IMR-90 (cell line): Measurements from ENCODE around the gene TMEM127. TPM values are rescaled to one million over a fixed set of nuclear protein-coding genes. Genes with fewer than 3 reads are reported as not detected.

Experiments used
- ATAC-seq: fragments of 200-7000 bp; cut with Tn5 transposase; 2 replicates; pipeline ENCODE4 v1.9.1; 2020; ENCODE audit warnings: low read depth, mild to moderate bottlenecking, moderate library complexity
- BruUV-seq: library from RNA; stranded (reverse); fragments of 400-500 nt; replicated peaks from 2 replicates; lab custom pipeline; 2021; lab: Mats Ljungman, UMichigan
- CTCF ChIA-PET: fragments of 300-600 bp; formaldehyde crosslinking; extraction: SDS; loops from one replicate; lab custom pipeline; 2021; ENCODE audit warnings: antibody characterized with exemption; lab: Yijun Ruan, JAX
- POLR2A ChIA-PET: fragments of 300-600 bp; sonication (Branson Sonifier 250); formaldehyde crosslinking; loops from one replicate; lab custom pipeline; 2022; ENCODE audit warnings: antibody characterized with exemption; ENCODE audit not compliant: unreplicated experiment; lab: Charles Lee
- DNase-seq: peaks from one replicate; pipeline ENCODE4 v3.0.0; 2013
- H2AFZ ChIP-seq: replicated peaks from 2 replicates; pipeline ENCODE3; 2013; ENCODE audit warnings: low read length, mild to moderate bottlenecking; ENCODE audit not compliant: poor library complexity
- H2AK5ac ChIP-seq: 2 replicates; pipeline ENCODE4 v1.6.1; 2013; ENCODE audit warnings: low read depth, low read length, inconsistent platforms
- H2AK9ac ChIP-seq: replicated peaks from 2 replicates; pipeline ENCODE3; 2013; ENCODE audit warnings: mild to moderate bottlenecking, low read depth, low read length, moderate library complexity; ENCODE audit not compliant: poor library complexity
- H2BK120ac ChIP-seq: 2 replicates; pipeline ENCODE4 v1.6.1; 2013; ENCODE audit warnings: low read depth, low read length, inconsistent platforms
- H2BK15ac ChIP-seq: 3 replicates; pipeline ENCODE4 v1.6.1; 2013; ENCODE audit warnings: low read depth, low read length, inconsistent platforms
- H2BK20ac ChIP-seq: 2 replicates; pipeline ENCODE4 v1.6.1; 2013; ENCODE audit warnings: low read depth, mild to moderate bottlenecking, inconsistent platforms, low read length, moderate library complexity
- H2BK5ac ChIP-seq: 2 replicates; pipeline ENCODE4 v1.6.1; 2013; ENCODE audit warnings: mild to moderate bottlenecking, low read depth, low read length, inconsistent platforms; ENCODE audit not compliant: poor library complexity, severe bottlenecking
- H3K14ac ChIP-seq: replicated peaks from 2 replicates; pipeline ENCODE4 v1.6.1; 2013; ENCODE audit warnings: low read depth, low read length, inconsistent platforms
- H3K18ac ChIP-seq: 2 replicates; pipeline ENCODE4 v1.6.1; 2013; ENCODE audit warnings: low read depth, low read length, control low read depth
- H3K23ac ChIP-seq: 2 replicates; pipeline ENCODE4 v1.6.1; 2013; ENCODE audit warnings: low read depth, low read length, inconsistent platforms
- H3K27ac ChIP-seq: 2 replicates; pipeline ENCODE4 v1.5.1; 2013; ENCODE audit warnings: mild to moderate bottlenecking, control low read depth, low read length; ENCODE audit not compliant: insufficient read depth
- H3K27me3 ChIP-seq: 2 replicates; pipeline ENCODE4 v1.6.1; 2013; ENCODE audit warnings: low read length; ENCODE audit not compliant: control insufficient read depth, insufficient read depth
- H3K36me3 ChIP-seq: 2 replicates; pipeline ENCODE4 v1.6.1; 2013; ENCODE audit warnings: low read length, mixed read lengths; ENCODE audit not compliant: control insufficient read depth, insufficient read depth
- H3K4ac ChIP-seq: 2 replicates; pipeline ENCODE4 v1.6.1; 2013; ENCODE audit warnings: low read depth, low read length, inconsistent platforms
- H3K4me1 ChIP-seq: 2 replicates; pipeline ENCODE4 v1.6.1; 2013; ENCODE audit warnings: low read length, mixed read lengths; ENCODE audit not compliant: control insufficient read depth, insufficient read depth
- H3K4me2 ChIP-seq: 2 replicates; pipeline ENCODE4 v1.6.1; 2013; ENCODE audit warnings: low read depth, mild to moderate bottlenecking, control low read depth, low read length, moderate library complexity
- H3K4me3 ChIP-seq: 2 replicates; pipeline ENCODE4 v1.5.1; 2013; ENCODE audit warnings: low read depth, mild to moderate bottlenecking, control low read depth, low read length, moderate library complexity; ENCODE audit not compliant: insufficient read depth
- H3K56ac ChIP-seq: 2 replicates; pipeline ENCODE4 v1.6.1; 2013; ENCODE audit warnings: low read length, inconsistent platforms; ENCODE audit not compliant: insufficient read depth; ENCODE audit errors: extremely low read depth
- H3K79me1 ChIP-seq, 2 experiments: 2 replicates each; pipeline ENCODE4 v1.6.1; 2013; ENCODE audit warnings: low read length in 2 of 2, inconsistent platforms in 1 of 2, low read depth in 1 of 2
- H3K9ac ChIP-seq: 2 replicates; pipeline ENCODE4 v1.6.1; 2013; ENCODE audit warnings: low read depth, low read length, control low read depth
- H3K9me1 ChIP-seq: 2 replicates; pipeline ENCODE4 v1.6.1; 2013; ENCODE audit warnings: low read length, inconsistent platforms; ENCODE audit not compliant: insufficient read depth
- H3K9me3 ChIP-seq: 2 replicates; pipeline ENCODE4 v1.6.1; 2013; ENCODE audit warnings: low read length; ENCODE audit not compliant: control insufficient read depth, insufficient read depth
- H4K20me1 ChIP-seq: 2 replicates; pipeline ENCODE4 v1.6.1; 2013; ENCODE audit warnings: low read length, inconsistent platforms; ENCODE audit not compliant: insufficient read depth
- H4K5ac ChIP-seq: 2 replicates; pipeline ENCODE4 v1.6.1; 2013; ENCODE audit warnings: mild to moderate bottlenecking, low read depth, low read length, control low read depth
- H4K8ac ChIP-seq, 2 experiments: 2 replicates each; pipeline ENCODE4 v1.6.1; 2013; ENCODE audit warnings: low read depth in 2 of 2, low read length in 2 of 2, control low read depth in 1 of 2, inconsistent platforms in 1 of 2
- H4K91ac ChIP-seq: 2 replicates; pipeline ENCODE4 v1.6.1; 2013; ENCODE audit warnings: low read depth, low read length, inconsistent platforms; ENCODE audit not compliant: insufficient read depth
- BHLHE40 ChIP-seq: fragments of 150-350 bp; IDR thresholded peaks from 2 replicates; pipeline ENCODE4 v1.6.1; 2016; ENCODE audit warnings: mild to moderate bottlenecking, low read depth, low read length
- CEBPB ChIP-seq: IDR thresholded peaks from 2 replicates; pipeline ENCODE4 v1.6.1; 2012; ENCODE audit warnings: low read depth, low read length, improper control_type of control experiment
- CTCF ChIP-seq: conservative IDR thresholded peaks from 2 replicates; pipeline ENCODE4 v1.5.1; 2012; ENCODE audit warnings: mild to moderate bottlenecking, low read depth, low read length, improper control_type of control experiment
- MXI1 ChIP-seq: IDR thresholded peaks from 2 replicates; pipeline ENCODE4 v1.6.1; 2012; ENCODE audit warnings: low read depth, mild to moderate bottlenecking, low read length, moderate library complexity, borderline replicate concordance
- NFE2L2 ChIP-seq: fragments of 150-350 bp; IDR thresholded peaks from 2 replicates; pipeline ENCODE4 v1.6.1; 2016; ENCODE audit warnings: low read depth, mild to moderate bottlenecking, low read length
- POLR2A ChIP-seq: IDR thresholded peaks from 2 replicates; pipeline ENCODE4 v1.6.1; 2012; ENCODE audit warnings: mild to moderate bottlenecking, low read depth, low read length
- RAD21 ChIP-seq: IDR thresholded peaks from 2 replicates; pipeline ENCODE4 v1.6.1; 2012; ENCODE audit warnings: low read length, improper control_type of control experiment
- RCOR1 ChIP-seq: IDR thresholded peaks from 2 replicates; pipeline ENCODE4 v1.6.1; 2012; ENCODE audit warnings: mild to moderate bottlenecking, low read length, improper control_type of control experiment; ENCODE audit not compliant: insufficient replicate concordance
- SMC3 ChIP-seq: fragments of 150-350 bp; IDR thresholded peaks from 2 replicates; pipeline ENCODE4 v1.6.1; 2016; ENCODE audit warnings: low read depth, mild to moderate bottlenecking, antibody characterized with exemption, low read length, moderate library complexity
- WGBS, 2 experiments: methylation state at CpG; one replicate each; pipeline versions ENCODE4 v1.1.5 to v1.1.7; 2013; ENCODE audit warnings: missing lambda C conversion rate in 2 of 2; ENCODE audit not compliant: insufficient read length in 1 of 2; ENCODE audit errors: extremely low coverage in 2 of 2; 5-methylcytosine and 5-hydroxymethylcytosine counted together
- dilution Hi-C: fragments of 300-500 bp; cut with HindIII; formaldehyde crosslinking; loops from one replicate; pipeline ENCODE4 v1.14.3; 2018; ENCODE audit warnings: low sequenced_read_pairs; ENCODE audit not compliant: unreplicated experiment
- in situ Hi-C: fragments of 300-500 bp; cut with MboI; formaldehyde crosslinking; loops from 3 replicates; pipeline ENCODE4 v1.14.3; 2019; ENCODE audit warnings: low sequenced_read_pairs, inconsistent platforms, mixed read lengths
- intact Hi-C: fragments of 100-400 bp; cut with micrococcal nuclease; formaldehyde crosslinking; loops from 2 replicates; pipeline ENCODE4 v1.10.0; 2022
- polyA plus RNA-seq, 3 experiments: library from polyadenylated mRNA; depleted of rRNA; stranded (reverse); fragments of >200 nt; gene quantifications; 2 replicates each; pipeline ENCODE4 v1.2.3, GENCODE V29; 2012; ENCODE audit warnings: low replicate concordance in 1 of 3
- total RNA-seq: library from RNA; depleted of rRNA; stranded (reverse); fragments of >200 nt; gene quantifications from 2 replicates; pipeline ENCODE4 v1.2.3, GENCODE V29; 2012

The TMEM127 gene
- total and polyA plus RNA-seq, 2 of the 4 experiments (the other 2 are of a cell fraction): 35.7 to 47.6 TPM

- CTCF ChIA-PET: interaction anchor here (1.2 kb wide), 1 partner anchor 96 kb away, joined by 4 read pairs; no protein-coding TSS in a partner anchor
- no peak for ATAC-seq
- no peak overlapping the region for H4K5ac ChIP-seq
- H3K56ac ChIP-seq: no peak overlapping the region
- H3K23ac ChIP-seq: peak overlapping the region; percentile 53
- H2BK20ac ChIP-seq: no peak overlapping the region
- H2AK9ac ChIP-seq: peak overlapping the region; percentile 70
- no peak overlapping the region for H3K4me3 ChIP-seq
- peak; percentile 29 for DNase-seq
- H4K20me1 ChIP-seq: peaks cover 54% of the 10 kb centered on the region
- 0 out of 4 replicates have a peak overlapping the region, but pooled peaks of 1 of the 2 experiments have one; percentile 42 for H4K8ac ChIP-seq
- intact Hi-C loops (loop anchor here (1.0 kb wide), 1 partner anchor 126 kb away; the partner anchor contains the start of gene ASTL), in situ Hi-C loops (loop anchor here (10.0 to 25.0 kb wide), 2 partner anchors 129 to 252 kb away; partner anchors contain the start of gene ASTL), dilution Hi-C loops (no loop called here)
- no peak overlapping the region for H2BK5ac ChIP-seq
- peak overlapping the region; percentile 49; the same call in 1 of the 2 replicates for H3K14ac ChIP-seq
- peaks cover 40 to 82% of the 10 kb centered on the region in 2 experiments for H3K79me1 ChIP-seq
- no peaks in the 10 kb centered on the region for H3K9me3 ChIP-seq
- peak overlapping the region; percentile 97 for H3K4me2 ChIP-seq
- H2AK5ac ChIP-seq: peak overlapping the region; percentile 32; the same call in 1 of the 2 replicates
- H2BK15ac ChIP-seq: no peak overlapping the region
- no peak overlapping the region for H3K4ac ChIP-seq
- H3K36me3 ChIP-seq: peaks cover 13% of the 10 kb centered on the region
- 66% methylated on average over 4 of the region's 4 CpGs; no CpG with 5 or more reads in 1 of the 2 experiments for WGBS, 2 experiments
- TF ChIP-seq CTCF (no peak), RCOR1 (no peak), POLR2A (no peak), MXI1 (no peak), BHLHE40 (no peak), RAD21 (no peak), SMC3 (no peak), CEBPB (no peak), NFE2L2 (no peak)
- no peak overlapping the region for H2BK120ac ChIP-seq
- H4K91ac ChIP-seq: no peak overlapping the region
- H2AFZ ChIP-seq: no peak overlapping the region
- no peak overlapping the region for H3K27ac ChIP-seq
- H3K4me1 ChIP-seq: peaks cover 23% of the 10 kb centered on the region
- BruUV-seq: no TSS peak
- POLR2A ChIA-PET: no interaction called here
- no peak overlapping the region for H3K9ac ChIP-seq
- no peaks in the 10 kb centered on the region for H3K27me3 ChIP-seq
- H3K9me1 ChIP-seq: peaks cover 33% of the 10 kb centered on the region
- no peak overlapping the region for H3K18ac ChIP-seq
Observed at GRCh38 chr2:96264086-96264485, 1.7 kb downstream of the TMEM127 start.
